GM13977 (cell line): ENCODE data around the gene AHCTF1.

ENCODE experiments used
- DNase-seq: peaks from one replicate; pipeline ENCODE4 v3.0.0; 2012; ENCODE audit warnings: low spot score
- in situ Hi-C: fragments of 300-500 bp; cut with MboI; formaldehyde crosslinking; loops from one replicate; pipeline ENCODE4 v1.12.0; 2022; ENCODE audit warnings: low sequenced_read_pairs, low pct_unique_long_range_greater_than_20kb, mixed read lengths, inconsistent platforms; ENCODE audit not compliant: unreplicated experiment
- TF ChIP-seq, protein P1 (sequence below): IDR thresholded peaks from 2 replicates; pipeline ENCODE4 v1.5.1; 2012; ENCODE audit warnings: mild to moderate bottlenecking, control low read depth; ENCODE audit not compliant: insufficient read depth; ENCODE audit errors: extremely low read depth, missing control alignments

Gene AHCTF1

GRCh38 chr1:246838118-246838456 lies 93.7 kb downstream of the AHCTF1 start:
- in situ Hi-C loops = no loop called here
- no peak for DNase-seq
- TF ChIP-seq, protein P1, sequence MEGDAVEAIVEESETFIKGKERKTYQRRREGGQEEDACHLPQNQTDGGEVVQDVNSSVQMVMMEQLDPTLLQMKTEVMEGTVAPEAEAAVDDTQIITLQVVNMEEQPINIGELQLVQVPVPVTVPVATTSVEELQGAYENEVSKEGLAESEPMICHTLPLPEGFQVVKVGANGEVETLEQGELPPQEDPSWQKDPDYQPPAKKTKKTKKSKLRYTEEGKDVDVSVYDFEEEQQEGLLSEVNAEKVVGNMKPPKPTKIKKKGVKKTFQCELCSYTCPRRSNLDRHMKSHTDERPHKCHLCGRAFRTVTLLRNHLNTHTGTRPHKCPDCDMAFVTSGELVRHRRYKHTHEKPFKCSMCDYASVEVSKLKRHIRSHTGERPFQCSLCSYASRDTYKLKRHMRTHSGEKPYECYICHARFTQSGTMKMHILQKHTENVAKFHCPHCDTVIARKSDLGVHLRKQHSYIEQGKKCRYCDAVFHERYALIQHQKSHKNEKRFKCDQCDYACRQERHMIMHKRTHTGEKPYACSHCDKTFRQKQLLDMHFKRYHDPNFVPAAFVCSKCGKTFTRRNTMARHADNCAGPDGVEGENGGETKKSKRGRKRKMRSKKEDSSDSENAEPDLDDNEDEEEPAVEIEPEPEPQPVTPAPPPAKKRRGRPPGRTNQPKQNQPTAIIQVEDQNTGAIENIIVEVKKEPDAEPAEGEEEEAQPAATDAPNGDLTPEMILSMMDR = no peak

GRCh38 chr1:246837418-246838117 lies 94.2 kb downstream of the AHCTF1 start:
- in situ Hi-C loops = no loop called here
- no peak for DNase-seq

DNA sequence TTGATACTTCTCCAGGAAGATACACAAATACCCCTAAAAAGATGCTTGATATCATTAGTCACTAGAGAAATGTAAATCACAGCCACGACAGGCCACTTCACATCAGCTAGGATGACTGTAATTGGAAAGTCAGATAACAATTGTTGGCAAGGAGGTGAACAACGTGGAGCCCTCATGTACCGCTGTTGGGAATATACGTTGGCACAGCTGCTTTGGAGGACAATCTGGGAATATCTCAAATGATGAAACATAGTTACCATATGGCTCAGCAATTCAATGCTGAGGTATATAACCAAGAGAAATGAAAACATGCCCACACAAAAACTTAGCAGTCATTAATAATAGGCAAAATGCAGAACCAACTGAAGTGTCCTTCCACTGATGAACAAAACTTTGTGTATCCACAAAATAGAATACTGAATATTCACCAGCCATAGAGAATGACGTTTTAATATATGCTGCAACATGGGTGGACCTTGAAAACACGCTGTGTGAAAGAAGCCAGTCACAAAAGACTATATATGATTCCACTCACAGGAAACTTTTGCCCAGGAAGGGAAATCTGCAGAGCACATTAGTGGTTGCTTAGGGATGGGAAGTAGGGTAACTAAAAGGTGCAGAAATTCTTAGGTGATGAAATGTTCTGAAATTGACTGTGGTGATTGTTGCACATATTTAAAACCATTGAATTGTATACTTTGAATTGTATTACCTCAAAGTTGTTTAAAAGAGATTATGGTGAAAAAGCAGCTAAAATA lies 95.4 kb downstream of the AHCTF1 start:
- in situ Hi-C loops = no loop called here
- DNase-seq = no peak
- TF ChIP-seq, protein P1 = no peak

More at GRCh38 chr1:246837418-246838117, 94.2 kb downstream of the AHCTF1 start:
- TF ChIP-seq, protein P1 = no peak

- in situ Hi-C loops = no loop called here
- TF ChIP-seq, protein P1 = no peak
- DNase-seq = no peak
Observed at GRCh38 chr1:246831543-246831942, 100.2 kb downstream of the AHCTF1 start.

DNA sequence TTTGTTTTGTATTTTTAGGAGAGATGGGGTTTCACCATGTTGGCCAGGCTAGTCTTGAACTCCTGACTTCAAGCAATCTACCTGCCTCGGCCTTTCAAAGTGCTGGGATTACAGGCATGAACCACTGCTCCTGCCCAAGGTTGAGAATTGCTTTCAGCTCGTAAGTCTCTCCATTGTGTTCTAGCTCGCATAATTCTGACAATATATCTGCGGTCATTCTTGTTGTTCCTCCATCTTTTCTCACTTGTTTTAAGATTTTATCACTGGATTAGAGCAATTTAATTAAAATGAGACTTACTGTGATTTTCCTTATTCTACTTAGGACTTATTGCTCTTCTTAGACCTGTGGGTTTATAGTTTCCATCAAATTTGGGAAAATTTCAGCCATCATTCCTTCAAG lies 102.9 kb downstream of the AHCTF1 start:
- in situ Hi-C loops = no loop called here
- TF ChIP-seq, protein P1 = no peak
- no peak for DNase-seq

GRCh38 chr1:246827396-246827795 lies 104.4 kb downstream of the AHCTF1 start:
- no peak for DNase-seq
- TF ChIP-seq, protein P1 = no peak
- in situ Hi-C loops = no loop called here
